Esophagus (tissue), 2 donors: Measurements from ENCODE around the gene PAN3. TPM values are rescaled to one million over a fixed set of nuclear protein-coding genes. Genes with fewer than 3 reads are reported as not detected.

ENCODE experiments used
- H3K27ac ChIP-seq, 2 donors: one replicate each; pipeline ENCODE4 v1.5.1; 2013; ENCODE audit warnings: low read depth in 2 of 2, mild to moderate bottlenecking in 2 of 2, inconsistent platforms in 1 of 2, low read length in 1 of 2, moderate library complexity in 1 of 2
- H3K27me3 ChIP-seq, 2 donors: one replicate each; pipeline ENCODE4 v1.6.1; 2013; ENCODE audit warnings: low read length in 2 of 2, control low read depth in 1 of 2, mild to moderate bottlenecking in 1 of 2; ENCODE audit not compliant: insufficient read depth in 2 of 2, control insufficient read depth in 1 of 2
- H3K36me3 ChIP-seq, 2 donors: one replicate each; pipeline ENCODE4 v1.6.1; 2013; ENCODE audit warnings: low read length in 1 of 2; ENCODE audit not compliant: control insufficient read depth in 2 of 2, insufficient read depth in 2 of 2
- H3K4me1 ChIP-seq, 2 donors: one replicate each; pipeline ENCODE4 v1.6.1; 2013; ENCODE audit warnings: low read length in 1 of 2; ENCODE audit not compliant: control insufficient read depth in 2 of 2, insufficient read depth in 2 of 2
- H3K4me3 ChIP-seq, 2 donors: one replicate each; pipeline ENCODE4 v1.5.1; 2013; ENCODE audit warnings: low read length in 2 of 2, mild to moderate bottlenecking in 2 of 2, low read depth in 1 of 2, moderate library complexity in 1 of 2
- H3K9me3 ChIP-seq, 2 donors: one replicate each; pipeline ENCODE4 v1.6.1; 2013; ENCODE audit warnings: mild to moderate bottlenecking in 2 of 2, low read depth in 1 of 2, low read length in 1 of 2, moderate library complexity in 1 of 2; ENCODE audit not compliant: control insufficient read depth in 2 of 2, insufficient read depth in 1 of 2
- WGBS, 2 donors: extraction: QIAGEN DNeasy Blood & Tissue Kit; methylation state at CpG; one replicate each; pipeline ENCODE4 v1.1.7; 2013; 5-methylcytosine and 5-hydroxymethylcytosine counted together
- polyA plus RNA-seq, 2 donors: library from polyadenylated mRNA; stranded (reverse); fragments of 200-250 nt; gene quantifications; one replicate each; pipeline ENCODE4 v1.2.3, GENCODE V29; 2013
- donor health status: healthy with polysubstance abuse.
- donor health status: Bipolar disorder and iron deficiency.

The PAN3 gene
- polyA plus RNA-seq, 2 donors, result 7.0 to 13.2 TPM

- Histone ChIP-seq H3K36me3 (peaks cover 0 to 3% of the 10 kb centered on the region in 2 donors), H3K4me3 (no peak overlapping the region), H3K4me1 (no peaks in the 10 kb centered on the region), H3K9me3 (no peaks in the 10 kb centered on the region), H3K27ac (no peak overlapping the region), H3K27me3 (no peaks in the 10 kb centered on the region)
- WGBS, 2 donors, result 97 to 98% methylated on average over 2 of the region's 2 CpGs
Measured at GRCh38 chr13:28271056-28271840, 132.9 kb downstream of the PAN3 start.

GRCh38 chr13:28273919-28274318 lies 135.6 kb downstream of the PAN3 start:
- Histone ChIP-seq H3K4me1 (no peaks in the 10 kb centered on the region), H3K36me3 (peaks cover 0 to 3% of the 10 kb centered on the region in 2 donors), H3K4me3 (no peak overlapping the region), H3K27me3 (no peaks in the 10 kb centered on the region), H3K27ac (no peak overlapping the region), H3K9me3 (no peaks in the 10 kb centered on the region)
- WGBS, 2 donors, result 88 to 89% methylated on average over 3 of the region's 3 CpGs

- peaks cover 0 to 5% of the 10 kb centered on the region in 2 donors for H3K36me3 ChIP-seq
- no peaks in the 10 kb centered on the region for H3K4me1 ChIP-seq
- WGBS, 2 donors, result 83 to 86% methylated on average over 5 of the region's 5 CpGs
- no peaks in the 10 kb centered on the region for H3K9me3 ChIP-seq
- no peak overlapping the region for H3K4me3 ChIP-seq
- H3K27me3 ChIP-seq, result no peaks in the 10 kb centered on the region
- H3K27ac ChIP-seq, result no peak overlapping the region
Measured at GRCh38 chr13:28282451-28282850, 144.1 kb downstream of the PAN3 start.

GRCh38 chr13:28283600-28283999 lies 145.3 kb downstream of the PAN3 start:
- no peaks in the 10 kb centered on the region for H3K27me3 ChIP-seq
- no peak overlapping the region for H3K27ac ChIP-seq
- H3K9me3 ChIP-seq, result no peaks in the 10 kb centered on the region
- H3K36me3 ChIP-seq, result peaks cover 0 to 5% of the 10 kb centered on the region in 2 donors
- no peak overlapping the region for H3K4me3 ChIP-seq
- 98 to 99% methylated on average over 3 of the region's 3 CpGs for WGBS, 2 donors
- H3K4me1 ChIP-seq, result no peaks in the 10 kb centered on the region

- WGBS, 2 donors, result 89 to 100% methylated on average over 1 of the region's 1 CpG
- Histone ChIP-seq H3K4me1 (no peaks in the 10 kb centered on the region), H3K27ac (no peak overlapping the region), H3K36me3 (peaks cover 3 to 4% of the 10 kb centered on the region in 2 donors), H3K27me3 (no peaks in the 10 kb centered on the region), H3K4me3 (no peak overlapping the region), H3K9me3 (no peaks in the 10 kb centered on the region)
Measured at GRCh38 chr13:28286263-28286662, 147.9 kb downstream of the PAN3 start.

- 85 to 86% methylated on average over 3 of the region's 3 CpGs for WGBS, 2 donors
- H3K4me3 ChIP-seq, result no peak overlapping the region
- H3K36me3 ChIP-seq, result peaks cover 0 to 6% of the 10 kb centered on the region in 2 donors
- H3K27me3 ChIP-seq, result no peaks in the 10 kb centered on the region
- H3K27ac ChIP-seq, result no peak overlapping the region
- H3K4me1 ChIP-seq, result no peaks in the 10 kb centered on the region
- H3K9me3 ChIP-seq, result no peaks in the 10 kb centered on the region
Measured at GRCh38 chr13:28297341-28297740, 159.0 kb downstream of the PAN3 start.

- no peaks in the 10 kb centered on the region for H3K9me3 ChIP-seq
- no peaks in the 10 kb centered on the region for H3K36me3 ChIP-seq
- no peaks in the 10 kb centered on the region for H3K27me3 ChIP-seq
- H3K4me1 ChIP-seq, result no peaks in the 10 kb centered on the region
- H3K4me3 ChIP-seq, result no peak overlapping the region
- no peak overlapping the region for H3K27ac ChIP-seq
- whole genome bisulfite sequencing, 2 donors, result 48 to 50% methylated on average over 2 of the region's 2 CpGs
Measured at GRCh38 chr13:28299916-28300315, 161.6 kb downstream of the PAN3 start.

GRCh38 chr13:28301839-28302238 lies 163.5 kb downstream of the PAN3 start:
- H3K4me1 ChIP-seq, result no peaks in the 10 kb centered on the region
- H3K27ac ChIP-seq, result no peak overlapping the region
- 55 to 66% methylated on average over 4 of the region's 4 CpGs for WGBS, 2 donors
- no peaks in the 10 kb centered on the region for H3K27me3 ChIP-seq
- no peaks in the 10 kb centered on the region for H3K36me3 ChIP-seq
- no peak overlapping the region for H3K4me3 ChIP-seq
- no peaks in the 10 kb centered on the region for H3K9me3 ChIP-seq

- Histone ChIP-seq H3K27ac (no peak overlapping the region), H3K9me3 (no peaks in the 10 kb centered on the region), H3K36me3 (no peaks in the 10 kb centered on the region), H3K4me1 (peaks cover 2 to 7% of the 10 kb centered on the region in 2 donors), H3K4me3 (no peak overlapping the region), H3K27me3 (no peaks in the 10 kb centered on the region)
- WGBS, 2 donors, result 86 to 89% methylated on average over 10 of the region's 10 CpGs
Measured at GRCh38 chr13:28306325-28306724, 168.0 kb downstream of the PAN3 start.

- no peaks in the 10 kb centered on the region for H3K36me3 ChIP-seq
- H3K27me3 ChIP-seq, result no peaks in the 10 kb centered on the region
Measured at GRCh38 chr13:28313579-28313978, 175.2 kb downstream of the PAN3 start.

More at GRCh38 chr13:28313579-28313978, 175.2 kb downstream of the PAN3 start:
- 84 to 90% methylated on average over 6 of the region's 6 CpGs for WGBS, 2 donors
- Histone ChIP-seq H3K9me3 (no peaks in the 10 kb centered on the region), H3K4me3 (no peak overlapping the region), H3K27ac (no peak overlapping the region), H3K4me1 (peaks cover 2 to 6% of the 10 kb centered on the region in 2 donors)
